OCI-LY3 (cell line): ENCODE measurements around the gene TIMMDC1.
"Not testable (repeated sequence)": the region's sequence is repeated elsewhere in the genome, so short reads cannot be mapped to it uniquely, and the experiment has no call there.

Source experiments
- H2AFZ ChIP-seq: fragments of 200-600, 300-600 bp; shearing (Covaris generic); 2 replicates; pipeline ENCODE4 v1.6.0; 2014; ENCODE audit warnings: antibody characterized with exemption, low read depth, low read length
- H3K27ac ChIP-seq: fragments of 200-600, 300-600 bp; sonication (generic); 2 replicates; pipeline ENCODE4 v1.5.1; 2014; ENCODE audit warnings: mild to moderate bottlenecking, low read length, moderate library complexity, mixed read lengths
- H3K27me3 ChIP-seq: fragments of 200-600, 300-600 bp; sonication (generic); 2 replicates; pipeline ENCODE4 v1.6.1; 2014; ENCODE audit warnings: low read depth, low read length, mixed read lengths
- H3K36me3 ChIP-seq: fragments of 200-600, 300-600 bp; sonication (generic); replicated peaks from 2 replicates; pipeline ENCODE3; 2014; ENCODE audit warnings: low read depth, low read length, mixed read lengths
- H3K4me1 ChIP-seq: fragments of 300-600, 200-600 bp; sonication (generic); 2 replicates; pipeline ENCODE4 v1.6.1; 2014; ENCODE audit warnings: low read length, mixed read lengths
- H3K4me2 ChIP-seq: fragments of 200-600, 300-600 bp; sonication (generic); 2 replicates; pipeline ENCODE4 v1.6.1; 2014; ENCODE audit warnings: low read length, mixed read lengths
- H3K4me3 ChIP-seq: fragments of 300-600, 200-600 bp; sonication (generic); 2 replicates; pipeline ENCODE4 v1.5.1; 2014; ENCODE audit warnings: antibody characterized with exemption, mild to moderate bottlenecking, low read length, moderate library complexity
- H3K79me2 ChIP-seq: fragments of 300-600, 200-600 bp; shearing (Covaris generic); 2 replicates; pipeline ENCODE4 v1.6.1; 2014; ENCODE audit warnings: mild to moderate bottlenecking, low read length, mixed read lengths
- H3K9ac ChIP-seq: fragments of 300-600, 200-600 bp; shearing (Covaris generic); 2 replicates; pipeline ENCODE4 v1.6.0; 2014; ENCODE audit warnings: mild to moderate bottlenecking, low read length, moderate library complexity
- H3K9me3 ChIP-seq: fragments of 200-600, 300-600 bp; shearing (Covaris generic); 2 replicates; pipeline ENCODE4 v1.6.1; 2014; ENCODE audit warnings: low read length, mixed read lengths; ENCODE audit not compliant: insufficient read depth
- H4K20me1 ChIP-seq: fragments of 200-600, 300-600 bp; sonication (generic); 2 replicates; pipeline ENCODE4 v1.6.1; 2016; ENCODE audit warnings: low read length, mixed read lengths; ENCODE audit not compliant: insufficient read depth
- CTCF ChIP-seq: fragments of 200-600, 300-600 bp; sonication (generic); IDR thresholded peaks from 2 replicates; pipeline ENCODE4 v1.5.1; 2014; ENCODE audit warnings: antibody characterized with exemption, low read length, low read depth
- EZH2phosphoT487 ChIP-seq: fragments of 200-600 bp; shearing (Covaris generic); IDR thresholded peaks from 2 replicates; pipeline ENCODE4 v1.6.1; 2018; ENCODE audit warnings: antibody characterized with exemption, mixed run types, low read depth

The TIMMDC1 gene

DNA sequence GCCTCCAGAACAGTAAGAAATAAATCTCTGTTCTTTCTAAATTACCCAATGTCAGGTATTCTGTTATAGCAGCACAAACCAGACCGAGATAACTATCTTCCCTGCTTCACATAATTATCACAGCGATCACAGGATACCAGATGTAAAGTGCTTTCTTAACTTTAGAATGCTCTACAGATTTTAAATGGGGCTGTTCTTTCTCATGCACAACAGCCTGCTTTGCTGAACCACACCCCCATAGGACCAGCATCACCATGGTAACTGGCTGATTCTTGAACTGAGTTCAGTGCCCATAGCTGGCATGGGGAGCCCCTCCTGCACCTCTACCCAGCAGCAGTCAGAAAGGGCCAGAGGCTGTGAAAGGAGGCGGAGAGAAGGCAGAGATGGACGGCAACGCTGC is 53.3 kb downstream of the TIMMDC1 start:
- Histone ChIP-seq H3K79me2 (peaks cover 100% of the 10 kb centered on the region), H3K4me1 (peaks cover 96% of the 10 kb centered on the region), H2AFZ (no peak overlapping the region), H3K4me2 (peak overlapping the region; percentile 59), H3K9ac (peak overlapping the region; percentile 42; the same call in 1 of the 2 replicates), H3K9me3 (no peaks in the 10 kb centered on the region), H3K27me3 (no peaks in the 10 kb centered on the region), H4K20me1 (0 out of 2 replicates have a peak, but pooled peaks cover under 1% of the 10 kb centered on the region), H3K4me3 (peak overlapping the region; percentile 44; the same call in 1 of the 2 replicates), H3K27ac (peak overlapping the region; percentile 77), H3K36me3 (peaks cover 70% of the 10 kb centered on the region)
- TF ChIP-seq EZH2phosphoT487 (no peak), CTCF (no peak)

DNA sequence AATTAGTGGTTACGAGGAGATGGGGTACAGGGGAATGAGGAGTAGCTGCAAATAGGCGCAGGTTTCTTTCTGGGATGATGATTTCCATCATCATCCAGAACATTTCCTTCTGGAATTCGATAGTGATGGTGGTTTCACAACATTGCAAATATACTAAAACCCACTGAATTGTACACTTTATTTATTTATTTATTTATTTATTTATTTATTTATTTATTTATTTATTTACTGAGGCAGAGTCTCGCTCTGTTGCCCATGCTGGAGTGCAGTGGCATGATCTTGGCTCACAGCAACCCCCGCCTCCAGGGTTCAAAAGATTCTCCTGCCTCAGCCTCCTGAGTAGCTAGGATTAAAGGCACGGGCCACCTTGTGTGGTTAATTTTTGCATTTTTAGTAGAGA is 54.6 kb downstream of the TIMMDC1 start:
- Histone ChIP-seq H3K4me2 (peak overlapping the region; percentile 9; the same call in 1 of the 2 replicates), H3K36me3 (peaks cover 71% of the 10 kb centered on the region), H3K4me1 (peaks cover 96% of the 10 kb centered on the region), H3K79me2 (peaks cover 100% of the 10 kb centered on the region)
- H3K9ac ChIP-seq, H3K27ac ChIP-seq, H4K20me1 ChIP-seq, H3K27me3 ChIP-seq, H3K4me3 ChIP-seq, H2AFZ ChIP-seq, H3K9me3 ChIP-seq: not testable (repeated sequence)

DNA sequence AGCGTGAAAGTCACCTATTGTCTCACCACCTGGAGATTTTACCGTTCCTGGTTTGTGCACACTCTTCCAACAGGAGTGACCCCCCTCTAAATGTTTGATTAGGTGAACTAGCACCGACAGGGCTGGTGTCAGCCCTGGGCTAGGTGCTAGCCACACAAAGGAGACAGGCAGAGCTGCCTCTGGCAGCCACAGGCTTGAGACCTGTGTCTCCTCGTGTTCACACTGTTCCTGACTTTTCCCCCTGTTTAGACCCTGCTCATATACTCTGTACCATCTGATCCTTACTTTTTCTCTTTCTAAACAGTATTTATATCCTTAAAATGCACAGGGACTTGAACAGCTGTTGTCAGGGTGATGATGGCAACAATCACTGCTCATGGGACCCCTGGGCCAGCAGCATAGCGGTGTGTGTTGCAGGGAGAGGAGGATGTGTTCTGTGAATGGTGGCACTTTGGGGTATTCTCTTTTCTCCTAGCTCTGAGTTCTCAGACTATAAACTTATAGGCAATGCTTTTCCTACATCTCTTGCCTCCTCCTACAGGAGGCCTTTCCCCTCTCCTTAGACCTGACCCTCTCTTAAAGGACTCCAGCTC is 55.6 kb downstream of the TIMMDC1 start:
- TF ChIP-seq EZH2phosphoT487 (no peak), CTCF (no peak)
- Histone ChIP-seq H3K4me2 (peak overlapping the region; percentile 93), H3K9ac (peak overlapping the region; percentile 96), H3K9me3 (no peaks in the 10 kb centered on the region), H3K27me3 (no peaks in the 10 kb centered on the region), H3K36me3 (peaks cover 72% of the 10 kb centered on the region), H4K20me1 (no peaks in the 10 kb centered on the region), H3K27ac (peak overlapping the region; percentile 94), H3K79me2 (peaks cover 100% of the 10 kb centered on the region), H3K4me1 (peaks cover 90% of the 10 kb centered on the region), H2AFZ (no peak overlapping the region), H3K4me3 (peak overlapping the region; percentile 80)

- Histone ChIP-seq H2AFZ (no peak overlapping the region), H3K4me2 (peak overlapping the region; percentile 93), H3K36me3 (peaks cover 62% of the 10 kb centered on the region), H3K9me3 (no peaks in the 10 kb centered on the region), H3K4me3 (peak overlapping the region; percentile 80), H3K9ac (peak overlapping the region; percentile 96), H3K4me1 (peaks cover 83% of the 10 kb centered on the region), H4K20me1 (no peaks in the 10 kb centered on the region), H3K79me2 (peaks cover 99% of the 10 kb centered on the region), H3K27ac (peak overlapping the region; percentile 94), H3K27me3 (no peaks in the 10 kb centered on the region)
- TF ChIP-seq CTCF (no peak), EZH2phosphoT487 (no peak)
Measured at GRCh38 chr3:119555309-119555735, 57.0 kb downstream of the TIMMDC1 start.
